ENCODE data around the gene IL1RAPL1.
"Not testable (repeated sequence)": the region's sequence is repeated elsewhere in the genome, so short reads cannot be mapped to it uniquely, and the experiment has no call there.

Gene IL1RAPL1

GRCh38 chrX:29295987-29296680, 708.9 kb downstream of the IL1RAPL1 start:
- no peak for DNase-seq

GRCh38 chrX:29297171-29297800, 710.0 kb downstream of the IL1RAPL1 start:
- no peak for DNase-seq

GRCh38 chrX:29299684-29300083, 712.4 kb downstream of the IL1RAPL1 start:
- no peak for DNase-seq

GRCh38 chrX:29308726-29309125, 721.5 kb downstream of the IL1RAPL1 start:
- no peak for DNase-seq

DNA sequence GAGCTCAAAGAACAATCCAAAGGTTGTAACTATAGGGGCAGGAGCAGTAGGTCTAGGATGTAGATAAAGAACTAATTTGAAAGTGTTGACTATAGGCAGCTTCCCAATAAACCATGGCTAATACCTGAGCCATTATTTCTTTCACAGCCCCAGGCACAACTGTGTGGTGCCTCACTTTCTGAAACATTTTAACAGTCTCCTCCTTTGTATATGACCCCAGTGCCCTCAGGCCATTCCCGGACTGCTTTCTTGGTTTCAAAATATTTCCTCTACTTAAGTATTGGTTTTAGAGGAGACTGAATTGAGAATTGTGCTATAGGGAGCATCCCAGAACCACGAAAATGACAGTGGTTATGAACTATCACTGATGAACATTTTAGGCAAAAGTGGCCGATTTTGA, 728.7 kb downstream of the IL1RAPL1 start:
- no peak for DNase-seq

DNA sequence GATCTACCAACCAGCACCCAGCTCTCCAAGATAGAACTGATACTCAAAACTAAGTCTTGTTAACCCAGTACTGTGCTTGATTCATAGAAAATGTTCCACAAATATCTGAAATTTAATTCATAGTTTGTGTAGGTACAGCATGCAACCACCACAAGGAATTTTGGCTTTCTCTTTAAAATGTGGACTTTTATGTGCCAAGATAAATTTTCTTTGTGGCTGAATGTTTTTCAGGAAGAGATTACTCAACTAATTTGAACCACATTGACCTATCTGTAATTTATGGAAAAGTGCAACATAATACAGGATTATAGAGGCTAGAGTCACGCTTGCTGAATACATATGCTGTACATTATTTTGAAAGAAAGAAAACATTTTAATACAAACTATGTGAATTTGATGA, 730.8 kb downstream of the IL1RAPL1 start:
- no peak for DNase-seq

- not testable (repeated sequence) for DNase-seq
These were observed 745.2 kb downstream of the IL1RAPL1 start for GRCh38 chrX:29332429-29332828.

DNA sequence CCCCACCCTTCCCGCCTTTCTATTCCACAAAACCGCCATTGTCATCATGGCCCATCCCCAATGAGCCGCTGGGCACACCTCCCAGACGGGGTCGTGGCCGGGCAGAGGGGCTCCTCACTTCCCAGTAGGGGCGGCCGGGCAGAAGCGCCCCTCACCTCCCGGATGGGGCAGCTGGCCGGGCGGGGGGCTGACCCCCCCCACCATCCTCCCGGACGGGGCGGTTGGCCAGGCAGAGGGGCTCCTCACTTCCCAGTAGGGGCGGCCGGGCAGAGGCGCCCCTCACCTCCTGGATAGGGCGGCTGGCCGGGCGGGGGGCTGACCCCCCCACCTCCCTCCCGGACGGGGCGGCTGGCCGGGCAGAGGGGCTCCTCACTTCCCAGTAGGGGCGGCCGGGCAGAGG, 745.8 kb downstream of the IL1RAPL1 start:
- not testable (repeated sequence) for DNase-seq

- no peak for DNase-seq
These were observed 761.0 kb downstream of the IL1RAPL1 start for GRCh38 chrX:29348288-29348687.

DNA sequence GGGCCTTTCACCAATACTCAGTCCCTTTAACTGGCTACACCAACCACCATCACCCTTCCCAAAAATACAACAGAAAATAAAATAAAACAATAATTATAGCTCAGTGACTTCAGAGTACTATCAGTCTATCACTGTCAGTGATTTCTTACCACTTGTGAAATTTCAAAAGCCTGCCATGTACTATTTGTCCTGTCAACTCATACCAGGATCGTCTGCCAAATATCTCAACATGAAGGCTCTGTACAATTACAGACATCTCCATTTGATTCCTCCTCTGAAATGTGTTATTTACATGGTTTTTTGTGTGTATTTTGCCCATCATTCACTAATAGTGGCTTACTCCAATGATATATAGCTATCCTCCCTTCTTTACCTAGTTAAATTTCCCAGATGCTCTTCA, 772.0 kb downstream of the IL1RAPL1 start:
- no peak for DNase-seq

GRCh38 chrX:29374765-29375164, 787.5 kb downstream of the IL1RAPL1 start:
- not testable (repeated sequence) for DNase-seq

- DNase-seq = no peak
These were observed 789.3 kb downstream of the IL1RAPL1 start for GRCh38 chrX:29376584-29376983.

DNA sequence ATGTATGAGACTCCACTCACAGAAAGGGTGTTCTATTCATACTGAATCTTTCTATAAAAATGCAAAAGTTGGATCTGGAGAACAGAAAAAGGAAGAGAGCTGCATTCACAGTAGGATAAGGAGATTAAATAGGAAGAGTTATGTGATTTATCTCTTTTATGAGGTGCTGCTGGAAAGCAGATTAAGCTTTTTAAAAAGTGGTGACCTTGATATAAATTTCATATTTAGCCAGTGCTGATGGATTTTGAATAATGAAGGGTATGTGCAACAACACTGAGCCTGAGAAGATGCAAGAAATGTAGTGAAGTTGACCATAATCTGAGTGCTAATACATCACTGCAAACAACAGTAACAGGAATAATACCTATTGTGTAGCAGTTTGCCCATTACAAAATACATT, 795.6 kb downstream of the IL1RAPL1 start:
- DNase-seq = no peak

GRCh38 chrX:29388509-29388908, 801.3 kb downstream of the IL1RAPL1 start:
- DNase-seq = no peak

GRCh38 chrX:29397506-29397905, 810.3 kb downstream of the IL1RAPL1 start:
- no peak for DNase-seq

DNA sequence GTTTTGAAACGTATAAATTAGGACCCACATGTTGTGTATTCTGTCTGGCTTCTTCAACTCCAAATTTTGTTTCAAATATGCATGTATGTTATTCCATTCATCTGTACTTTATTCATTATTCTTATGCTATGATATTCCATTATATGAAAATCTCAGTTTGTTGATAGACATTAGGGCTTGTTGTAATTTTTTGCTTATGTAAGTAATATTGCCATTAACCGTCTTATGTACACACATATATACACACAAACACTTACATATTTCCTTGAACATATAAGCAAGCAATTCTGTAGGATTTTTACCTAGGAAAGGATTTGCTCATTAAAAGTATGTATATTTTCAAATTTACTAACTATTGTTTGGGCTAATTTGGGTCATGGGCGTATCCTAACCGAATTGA, 820.1 kb downstream of the IL1RAPL1 start:
- DNase-seq = no peak

GRCh38 chrX:29419774-29420553, 832.7 kb downstream of the IL1RAPL1 start:
- DNase-seq = no peak

DNA sequence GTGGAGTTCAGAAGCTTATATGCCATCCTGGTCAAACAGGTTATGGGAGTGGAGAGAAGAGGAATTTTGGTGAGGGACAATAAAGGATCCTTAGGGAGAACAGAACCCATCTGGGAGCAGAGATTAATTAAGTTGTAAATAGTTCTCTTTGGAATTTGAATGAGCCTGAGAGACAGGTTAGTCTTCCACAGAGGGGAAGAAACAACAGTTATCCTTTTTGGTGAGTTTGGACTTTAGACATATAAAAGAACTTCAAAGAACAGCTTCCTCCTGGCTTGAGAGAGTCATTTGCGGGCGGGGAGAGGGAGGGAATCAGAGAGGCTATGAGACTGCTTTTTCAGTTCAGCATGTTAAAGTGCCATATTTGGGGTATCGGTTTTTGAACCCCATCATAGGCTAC, 834.8 kb downstream of the IL1RAPL1 start:
- DNase-seq = no peak

- DNase-seq = no peak
These were observed 844.6 kb downstream of the IL1RAPL1 start for GRCh38 chrX:29431895-29432294.

DNA sequence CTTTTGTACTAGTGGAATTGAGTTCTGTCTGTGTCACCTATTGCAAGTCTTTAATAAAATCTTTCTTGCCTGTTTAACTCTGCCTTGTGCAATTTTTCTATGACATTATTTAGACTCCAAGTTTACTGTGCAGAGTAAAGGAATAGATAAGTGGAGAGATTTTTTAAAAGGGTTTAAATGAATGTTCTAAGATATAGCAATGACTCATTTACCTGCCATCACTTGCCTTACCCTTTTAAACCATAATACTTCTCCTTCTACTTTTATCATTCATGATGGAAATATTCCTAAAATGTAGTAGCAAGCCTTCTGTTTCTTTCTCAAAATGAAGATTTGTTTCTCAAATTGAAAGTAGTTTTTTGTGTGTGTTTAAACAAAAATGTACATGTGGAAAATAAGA, 845.3 kb downstream of the IL1RAPL1 start:
- no peak for DNase-seq

DNA sequence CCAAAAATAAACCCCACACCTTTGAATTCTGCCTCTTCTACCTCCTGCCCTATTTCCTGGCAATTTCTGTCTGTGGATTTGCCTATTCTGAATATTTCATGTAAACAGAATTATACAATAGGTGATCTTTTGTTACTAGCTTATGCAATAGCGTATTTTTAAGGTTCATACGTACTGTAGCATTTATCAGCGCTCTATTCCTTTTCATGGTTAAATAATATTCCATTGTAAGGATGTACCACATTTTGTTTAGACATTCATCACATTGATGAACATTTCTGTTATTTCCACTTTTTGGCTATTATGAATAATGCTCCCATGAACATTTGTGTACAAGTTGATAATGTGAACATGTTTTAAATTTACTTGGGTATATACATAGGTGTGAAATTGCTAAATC, 847.7 kb downstream of the IL1RAPL1 start:
- no peak for DNase-seq

DNA sequence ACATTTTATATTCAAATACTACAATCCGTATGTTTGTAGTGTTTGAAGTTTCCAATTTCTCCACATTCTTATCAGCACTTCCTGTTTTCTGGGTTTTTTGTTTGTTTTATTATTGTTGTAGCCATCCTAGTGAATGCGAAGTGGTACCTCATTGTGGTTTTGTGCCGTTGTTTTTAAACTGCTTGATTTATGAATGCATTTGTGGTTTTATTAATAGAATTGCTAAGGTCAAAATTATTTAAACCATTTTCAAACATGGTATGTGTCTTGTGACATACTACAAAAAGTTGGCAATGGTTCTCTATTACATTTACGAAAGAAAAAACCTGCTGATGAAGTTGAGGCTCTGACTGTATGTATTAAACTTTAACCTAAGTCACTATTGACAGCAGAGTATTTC, 848.1 kb downstream of the IL1RAPL1 start:
- no peak for DNase-seq

DNA sequence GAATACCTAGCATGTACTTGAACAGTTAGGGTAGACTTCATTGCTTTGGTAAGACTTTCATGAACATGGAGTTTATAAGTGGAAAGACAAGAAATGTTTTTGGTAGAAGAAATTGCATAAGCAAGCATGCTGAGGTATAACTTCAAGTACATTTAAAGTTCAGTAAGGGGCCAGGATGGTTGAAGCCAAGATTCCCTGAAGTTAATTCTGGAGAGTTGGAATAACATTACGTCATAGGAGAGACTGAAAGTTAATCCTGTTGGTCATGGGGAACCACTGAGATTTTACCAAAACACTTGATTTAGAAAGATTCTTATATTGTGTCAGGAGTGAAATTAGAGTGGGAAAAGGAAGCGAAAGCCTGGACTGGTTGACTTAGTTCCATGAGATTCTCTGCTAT, 860.6 kb downstream of the IL1RAPL1 start:
- no peak for DNase-seq

- DNase-seq = no peak
These were observed 866.1 kb downstream of the IL1RAPL1 start for GRCh38 chrX:29453333-29453732.
